K562 (cell line): ENCODE results near the gene BCL6B.

Experiments used
- BACH1 ChIP-seq: fragments of 200-800 bp; sonication (Bioruptor generic); IDR thresholded peaks from 2 replicates; pipeline ENCODE4 v1.6.1; 2016; ENCODE audit warnings: missing genetic modification characterization, missing compliant biosample characterization
- BRCA1 ChIP-seq, 2 experiments: fragments of 450-650 bp in 1 of 2; sonication (generic) in 1 of 2; formaldehyde crosslinking in 1 of 2; IDR thresholded peaks; 2 replicates each; pipeline versions ENCODE4 v1.5.0 to v1.6.1; 2017 to 2020; ENCODE audit warnings: mild to moderate bottlenecking in 1 of 2, missing genetic modification reagents in 1 of 2
- HDAC1 ChIP-seq, 2 experiments: fragments of 450-650 bp; IDR thresholded peaks; 2 replicates each; pipeline ENCODE4 v1.6.1; 2016 to 2017; ENCODE audit warnings: inconsistent platforms in 1 of 2, mild to moderate bottlenecking in 1 of 2, moderate library complexity in 1 of 2
- HMG20B ChIP-seq: fragments of 250-450 bp; sonication (Bioruptor Pico); IDR thresholded peaks from 2 replicates; pipeline ENCODE4 v1.5.0; 2021; ENCODE audit warnings: mild to moderate bottlenecking
- KLF13 ChIP-seq: fragments of 450-650 bp; IDR thresholded peaks from 2 replicates; pipeline ENCODE4 v1.6.1; 2016; ENCODE audit warnings: missing genetic modification characterization, low read depth, mild to moderate bottlenecking, missing compliant biosample characterization, moderate library complexity, borderline replicate concordance
- NFATC3 ChIP-seq: fragments of 450-650 bp; IDR thresholded peaks from 2 replicates; pipeline ENCODE4 v1.6.1; 2017; ENCODE audit warnings: mild to moderate bottlenecking
- NFIC ChIP-seq: fragments of 450-650 bp; IDR thresholded peaks from 2 replicates; pipeline ENCODE4 v1.6.1; 2017; ENCODE audit warnings: mild to moderate bottlenecking, inconsistent platforms
- POLR2A ChIP-seq: fragments of 450-650 bp; conservative IDR thresholded peaks from 2 replicates; pipeline ENCODE4 v1.6.1; 2016
- RAD51 ChIP-seq: fragments of 450-650 bp; IDR thresholded peaks from 2 replicates; pipeline ENCODE4 v1.7.1; 2016; ENCODE audit warnings: low read depth, mild to moderate bottlenecking, borderline replicate concordance
- TF ChIP-seq, protein P1 (sequence below): fragments of 450-650 bp; IDR thresholded peaks from 2 replicates; pipeline ENCODE4 v1.6.1; 2016

DNA sequence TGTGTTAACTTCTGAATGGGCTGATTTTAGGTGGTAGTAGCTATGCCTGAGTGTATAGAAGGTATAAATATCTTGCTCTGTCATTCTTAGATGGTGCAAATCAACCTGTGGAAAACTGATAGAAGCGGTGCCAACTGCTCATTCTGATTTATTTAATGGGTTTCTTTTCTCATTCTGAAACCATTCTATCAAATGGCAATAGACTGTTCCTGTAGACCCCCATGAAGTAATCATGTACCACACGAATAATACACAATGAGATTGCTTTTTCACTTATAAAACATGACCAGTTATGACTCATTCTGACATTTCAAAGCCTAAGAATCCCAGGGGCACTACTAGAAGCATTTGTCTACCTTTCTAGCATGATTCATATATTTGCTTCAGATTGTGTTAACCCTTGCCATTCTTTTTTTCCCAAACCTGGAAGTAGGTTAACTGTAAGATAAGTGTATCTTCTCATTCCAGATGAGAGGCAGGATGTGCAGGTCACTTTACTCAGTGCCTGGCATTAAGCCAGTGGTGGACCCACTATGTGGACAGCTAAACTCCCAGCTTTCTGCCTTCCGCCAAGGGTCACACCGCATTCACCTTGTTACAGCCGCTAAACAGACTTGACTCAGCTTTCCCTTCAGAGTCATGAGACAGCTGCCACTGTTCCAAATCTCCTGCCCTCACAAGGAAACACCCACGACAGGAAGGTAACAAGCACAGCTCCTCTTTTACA lies 37.5 kb downstream of the BCL6B start:
- TF ChIP-seq KLF13 (no peak), NFIC (peak; percentile 93), HMG20B (CRISPR knock-in tag) (no peak), HDAC1 (IDR thresholded peaks at IDR 0.05) (0 out of 4 replicates have a peak, but pooled peaks of 1 of the 2 experiments have one; percentile 32), NFATC3 (no peak), RAD51 (no peak), BACH1 (0 out of 2 replicates have a peak, but pooled peaks have one; percentile 37), POLR2A (no peak), BRCA1 (IDR thresholded peaks at IDR 0.05) (no peak), BRCA1 (CRISPR knock-in tag; IDR thresholded peaks at IDR 0.05) (no peak)
- TF ChIP-seq, protein P1, sequence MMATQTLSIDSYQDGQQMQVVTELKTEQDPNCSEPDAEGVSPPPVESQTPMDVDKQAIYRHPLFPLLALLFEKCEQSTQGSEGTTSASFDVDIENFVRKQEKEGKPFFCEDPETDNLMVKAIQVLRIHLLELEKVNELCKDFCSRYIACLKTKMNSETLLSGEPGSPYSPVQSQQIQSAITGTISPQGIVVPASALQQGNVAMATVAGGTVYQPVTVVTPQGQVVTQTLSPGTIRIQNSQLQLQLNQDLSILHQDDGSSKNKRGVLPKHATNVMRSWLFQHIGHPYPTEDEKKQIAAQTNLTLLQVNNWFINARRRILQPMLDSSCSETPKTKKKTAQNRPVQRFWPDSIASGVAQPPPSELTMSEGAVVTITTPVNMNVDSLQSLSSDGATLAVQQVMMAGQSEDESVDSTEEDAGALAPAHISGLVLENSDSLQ = no peak
